HepG2 (cell line): ENCODE data around the gene SOCS1. TPM values are rescaled to one million over a fixed set of nuclear protein-coding genes. Genes with fewer than 3 reads are reported as not detected.

ENCODE experiments used
- BHLHE40 ChIP-seq: IDR thresholded peaks from 2 replicates; pipeline ENCODE4 v1.6.1; 2011; ENCODE audit warnings: low read length, improper control_type of control experiment
- CEBPG ChIP-seq: IDR thresholded peaks from 2 replicates; pipeline ENCODE4 v1.6.1; 2016
- CHCHD3 ChIP-seq: sonication (generic); formaldehyde crosslinking; IDR thresholded peaks from 2 replicates; pipeline ENCODE4 v1.8.0; 2022; ENCODE audit warnings: mild to moderate bottlenecking, missing genetic modification reagents, moderate library complexity
- E2F1 ChIP-seq: sonication (generic); formaldehyde crosslinking; IDR thresholded peaks from 2 replicates; pipeline ENCODE4 v1.5.0; 2020; ENCODE audit warnings: missing genetic modification reagents
- HNRNPH1 ChIP-seq: fragments of 200-400 bp; formaldehyde crosslinking; optimal IDR thresholded peaks from 2 replicates; pipeline ENCODE3; 2017; ENCODE audit warnings: mild to moderate bottlenecking, low read depth, low read length
- JARID2 ChIP-seq: sonication (generic); formaldehyde crosslinking; IDR thresholded peaks from 2 replicates; pipeline ENCODE4 v1.8.1; 2023; ENCODE audit warnings: missing genetic modification reagents, inconsistent platforms; ENCODE audit not compliant: insufficient replicate concordance
- PAX8 ChIP-seq: sonication (generic); formaldehyde crosslinking; IDR thresholded peaks from 2 replicates; pipeline ENCODE4 v1.8.0; 2022; ENCODE audit warnings: mild to moderate bottlenecking, missing genetic modification reagents, borderline replicate concordance
- POGK ChIP-seq: sonication (generic); formaldehyde crosslinking; conservative IDR thresholded peaks from 2 replicates; pipeline ENCODE4 v1.8.0; 2022; ENCODE audit warnings: mild to moderate bottlenecking, moderate library complexity, missing genetic modification reagents
- POGZ ChIP-seq: sonication (generic); formaldehyde crosslinking; IDR thresholded peaks from 2 replicates; pipeline ENCODE4 v1.4.0; 2020; ENCODE audit warnings: mild to moderate bottlenecking, missing genetic modification reagents
- RARA ChIP-seq: IDR thresholded peaks from 2 replicates; pipeline ENCODE4 v1.6.1; 2016; ENCODE audit warnings: missing genetic modification reagents, missing compliant biosample characterization
- THRA ChIP-seq: sonication (generic); formaldehyde crosslinking; IDR thresholded peaks from 2 replicates; pipeline ENCODE4 v1.4.0; 2020; ENCODE audit warnings: missing genetic modification reagents, borderline replicate concordance
- TP53 ChIP-seq: sonication (generic); formaldehyde crosslinking; conservative IDR thresholded peaks from 2 replicates; pipeline ENCODE4 v1.4.0; 2020; ENCODE audit warnings: missing genetic modification reagents
- XRCC5 ChIP-seq: fragments of 200-400 bp; formaldehyde crosslinking; optimal IDR thresholded peaks from 2 replicates; pipeline ENCODE3; 2017; ENCODE audit warnings: mild to moderate bottlenecking, low read length
- ZNF382 ChIP-seq: sonication (generic); formaldehyde crosslinking; IDR thresholded peaks from 2 replicates; pipeline ENCODE4 v1.5.0; 2020; ENCODE audit warnings: missing genetic modification reagents, mild to moderate bottlenecking, borderline replicate concordance
- ZNF432 ChIP-seq: sonication (generic); formaldehyde crosslinking; IDR thresholded peaks from 2 replicates; pipeline ENCODE4 v1.5.0; 2020; ENCODE audit warnings: missing genetic modification reagents, mild to moderate bottlenecking, borderline replicate concordance
- ZSCAN5A ChIP-seq: sonication (generic); formaldehyde crosslinking; IDR thresholded peaks from 2 replicates; pipeline ENCODE4 v1.8.0; 2022; ENCODE audit warnings: mild to moderate bottlenecking, missing genetic modification reagents, borderline replicate concordance
- polyA plus RNA-seq, 8 experiments: library from polyadenylated mRNA; depleted of rRNA in 3 of 8; stranded (reverse) in 7 of 8; unstranded in 1 of 8; fragments of >200 nt; fragmentation: Illumina TruSeq in 4 of 8; extraction: Trizol in 4 of 8; gene quantifications; 2 replicates each; pipeline versions ENCODE4 v1.2.1 to v1.2.3, GENCODE V29; 2011 to 2016; ENCODE audit warnings: low read depth in 4 of 8, missing spikeins in 1 of 8, mixed read lengths in 1 of 8; ENCODE audit not compliant: insufficient read depth in 1 of 8
- total RNA-seq, 5 experiments: library from RNA; depleted of rRNA; stranded (reverse); fragments of >200 nt; fragmentation: Illumina TruSeq; extraction: Trizol; gene quantifications; 2 replicates each; pipeline ENCODE4 v1.2.3, GENCODE V29; 2016; ENCODE audit warnings: low read depth in 1 of 5

SOCS1 gene
- total and polyA plus RNA-seq, 2 of the 13 experiments (the other 11 are each of a cell fraction or from before 2014, with no cell fraction given): 5.3 to 6.3 TPM

GRCh38 chr16:11276896-11277593 is 21.0 kb upstream of the SOCS1 start (continued):
- TF ChIP-seq XRCC5 (no peak), ZSCAN5A (CRISPR knock-in tag) (no peak), E2F1 (no peak), THRA (CRISPR knock-in tag) (no peak), CHCHD3 (no peak), CEBPG (CRISPR knock-in tag) (peak; percentile 90), BHLHE40 (no peak), TP53 (CRISPR knock-in tag) (no peak), JARID2 (CRISPR knock-in tag) (no peak), ZNF432 (CRISPR knock-in tag) (no peak), HNRNPH1 (no peak), POGK (CRISPR knock-in tag) (no peak), PAX8 (CRISPR knock-in tag) (no peak), POGZ (CRISPR knock-in tag) (0 out of 2 replicates have a peak, but pooled peaks have one; percentile 2), RARA (CRISPR knock-in tag) (no peak), ZNF382 (no peak)
